ENCODE results near the gene CYP19A1.

DNA sequence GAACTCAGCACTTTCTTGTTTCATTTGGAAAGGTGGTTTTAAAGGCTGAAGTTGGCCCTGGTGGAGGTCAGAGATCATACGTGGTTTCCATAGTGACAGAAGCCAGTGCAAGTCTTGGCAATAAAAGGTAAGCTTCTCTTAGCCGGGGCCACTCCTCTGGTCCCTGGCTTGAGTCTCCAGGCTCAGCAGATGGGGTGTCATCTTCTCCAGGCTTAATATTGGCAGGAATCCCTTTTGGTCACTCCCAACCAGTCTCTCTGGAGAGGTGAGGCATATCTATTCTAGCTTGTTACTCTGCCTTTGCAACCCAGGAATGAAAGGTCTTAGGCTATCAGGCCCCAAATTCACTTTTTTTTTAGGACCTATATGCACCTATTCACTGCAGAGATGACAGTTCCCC is 4.8 kb downstream of the CYP19A1 start:
- TF ChIP-seq, protein P1, sequence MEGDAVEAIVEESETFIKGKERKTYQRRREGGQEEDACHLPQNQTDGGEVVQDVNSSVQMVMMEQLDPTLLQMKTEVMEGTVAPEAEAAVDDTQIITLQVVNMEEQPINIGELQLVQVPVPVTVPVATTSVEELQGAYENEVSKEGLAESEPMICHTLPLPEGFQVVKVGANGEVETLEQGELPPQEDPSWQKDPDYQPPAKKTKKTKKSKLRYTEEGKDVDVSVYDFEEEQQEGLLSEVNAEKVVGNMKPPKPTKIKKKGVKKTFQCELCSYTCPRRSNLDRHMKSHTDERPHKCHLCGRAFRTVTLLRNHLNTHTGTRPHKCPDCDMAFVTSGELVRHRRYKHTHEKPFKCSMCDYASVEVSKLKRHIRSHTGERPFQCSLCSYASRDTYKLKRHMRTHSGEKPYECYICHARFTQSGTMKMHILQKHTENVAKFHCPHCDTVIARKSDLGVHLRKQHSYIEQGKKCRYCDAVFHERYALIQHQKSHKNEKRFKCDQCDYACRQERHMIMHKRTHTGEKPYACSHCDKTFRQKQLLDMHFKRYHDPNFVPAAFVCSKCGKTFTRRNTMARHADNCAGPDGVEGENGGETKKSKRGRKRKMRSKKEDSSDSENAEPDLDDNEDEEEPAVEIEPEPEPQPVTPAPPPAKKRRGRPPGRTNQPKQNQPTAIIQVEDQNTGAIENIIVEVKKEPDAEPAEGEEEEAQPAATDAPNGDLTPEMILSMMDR (IDR thresholded peaks at IDR 0.05): no peak
- TF ChIP-seq POLR2A (IDR thresholded peaks at IDR 0.05): no peak
